Measurements from ENCODE around the gene ZDHHC14.
A peak's percentile ranks its signal among the peaks of the same experiment; 100 is the strongest.
"Not testable (repeated sequence)": the region's sequence is repeated elsewhere in the genome, so short reads cannot be mapped to it uniquely, and the experiment has no call there.

ZDHHC14 gene

DNA sequence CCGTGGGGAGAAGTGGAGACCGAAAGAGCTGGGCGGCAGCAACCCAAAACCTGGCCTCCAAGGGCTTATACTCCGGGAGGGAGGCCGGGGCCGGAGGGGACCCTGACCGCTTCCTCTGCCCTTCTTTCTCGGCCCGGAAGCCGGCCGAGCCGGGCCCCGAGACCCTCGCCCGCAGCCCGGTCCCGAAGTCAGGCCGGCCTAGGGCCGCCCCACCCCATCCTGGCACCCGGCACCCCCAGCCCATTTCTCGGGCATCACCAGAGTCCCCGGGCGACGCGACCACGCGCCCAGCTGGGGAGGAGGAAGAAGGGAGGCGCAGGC is 572 bp upstream of the ZDHHC14 start:
- DNase-seq (ENCODE audit: low spot score), result no peak

- DNase-seq (ENCODE audit: low spot score), result peak; percentile 53
Observed at GRCh38 chr6:157381631-157382621, 936 bp downstream of the ZDHHC14 start.

GRCh38 chr6:157382821-157383220 is 1.8 kb downstream of the ZDHHC14 start:
- no peak for DNase-seq (ENCODE audit: low spot score)

- no peak for DNase-seq (ENCODE audit: low spot score)
Observed at GRCh38 chr6:157383471-157383870, 2.5 kb downstream of the ZDHHC14 start.

- DNase-seq (ENCODE audit: low spot score), result not testable (repeated sequence)
Observed at GRCh38 chr6:157384962-157385361, 4.0 kb downstream of the ZDHHC14 start.

- DNase-seq (ENCODE audit: low spot score), result no peak
Observed at GRCh38 chr6:157385482-157385881, 4.5 kb downstream of the ZDHHC14 start.

GRCh38 chr6:157386023-157386422 is 5.0 kb downstream of the ZDHHC14 start:
- no peak for DNase-seq (ENCODE audit: low spot score)

DNA sequence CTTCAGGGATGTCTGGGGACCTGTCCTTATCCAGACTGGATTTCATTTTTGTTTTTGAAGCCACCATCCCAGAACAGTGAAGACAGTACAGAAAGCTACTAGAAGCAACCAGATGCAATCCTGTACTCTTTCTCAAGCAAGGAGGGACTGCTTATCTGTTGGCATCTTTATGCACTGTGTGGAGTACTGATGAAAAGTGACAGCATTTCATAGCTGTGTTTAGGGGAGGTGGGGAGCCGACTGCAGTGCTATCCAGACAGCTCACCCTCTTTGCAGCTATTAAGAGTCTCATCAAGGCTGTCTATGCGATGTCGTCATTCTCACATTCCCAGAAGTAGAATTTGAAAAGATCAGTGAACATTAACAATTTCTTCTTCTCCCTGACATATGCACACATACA is 5.5 kb downstream of the ZDHHC14 start:
- DNase-seq (ENCODE audit: low spot score), result no peak

DNA sequence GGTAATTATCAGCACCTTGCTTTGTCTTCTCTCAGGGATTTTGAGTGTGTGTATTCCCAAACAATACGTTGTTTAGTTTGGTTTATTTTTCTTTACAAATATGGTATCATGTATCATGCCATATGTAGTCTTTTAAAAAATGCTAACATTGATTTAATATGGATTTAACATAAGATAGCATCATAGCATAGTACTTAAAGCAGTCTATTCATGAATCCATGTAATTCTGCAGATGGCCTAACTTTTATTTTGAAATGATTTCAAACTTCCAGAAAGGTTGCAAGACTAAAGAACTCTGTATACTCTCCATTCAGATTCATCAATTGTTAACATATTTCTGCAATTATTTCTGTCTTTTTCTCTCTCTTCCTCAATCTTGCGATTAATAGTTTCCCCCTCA is 7.9 kb downstream of the ZDHHC14 start:
- no peak for DNase-seq (ENCODE audit: low spot score)

- no peak for DNase-seq (ENCODE audit: low spot score)
Observed at GRCh38 chr6:157390273-157391060, 9.5 kb downstream of the ZDHHC14 start.

DNA sequence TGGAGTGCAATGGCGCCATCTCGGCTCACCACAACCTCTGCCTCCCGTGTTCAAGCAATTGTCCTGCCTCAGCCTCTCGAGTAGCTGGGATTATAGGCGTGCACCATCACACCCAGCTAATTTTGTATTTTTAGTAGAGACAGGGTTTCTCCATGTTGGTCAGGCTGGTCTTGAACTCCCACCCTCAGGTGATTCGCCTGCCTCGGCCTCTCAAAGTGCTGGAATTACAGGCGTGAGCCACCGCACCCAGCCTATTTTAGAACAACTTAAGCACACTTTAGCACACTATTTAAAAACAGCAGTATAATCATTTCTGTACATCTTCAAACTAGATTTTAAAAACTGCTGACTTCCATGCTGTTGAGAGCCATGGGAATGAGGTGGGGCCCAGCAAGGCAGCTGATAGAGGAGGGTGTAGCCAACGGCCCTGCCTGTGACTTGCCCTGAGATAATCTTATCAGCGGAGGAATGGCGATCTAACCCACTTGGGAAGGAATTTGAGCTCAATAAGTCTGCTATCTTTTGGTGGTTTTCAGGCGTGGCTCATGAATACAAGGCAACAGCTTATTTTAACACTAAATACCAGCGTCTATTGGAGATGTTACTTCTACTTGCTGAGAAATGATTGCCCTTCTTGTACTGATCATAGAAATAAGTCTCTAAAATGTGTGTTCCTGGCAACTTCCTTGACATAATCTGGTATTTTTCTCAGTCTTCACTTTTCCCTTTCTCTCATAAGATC is 12.1 kb downstream of the ZDHHC14 start:
- DNase-seq (ENCODE audit: low spot score), result no peak

DNA sequence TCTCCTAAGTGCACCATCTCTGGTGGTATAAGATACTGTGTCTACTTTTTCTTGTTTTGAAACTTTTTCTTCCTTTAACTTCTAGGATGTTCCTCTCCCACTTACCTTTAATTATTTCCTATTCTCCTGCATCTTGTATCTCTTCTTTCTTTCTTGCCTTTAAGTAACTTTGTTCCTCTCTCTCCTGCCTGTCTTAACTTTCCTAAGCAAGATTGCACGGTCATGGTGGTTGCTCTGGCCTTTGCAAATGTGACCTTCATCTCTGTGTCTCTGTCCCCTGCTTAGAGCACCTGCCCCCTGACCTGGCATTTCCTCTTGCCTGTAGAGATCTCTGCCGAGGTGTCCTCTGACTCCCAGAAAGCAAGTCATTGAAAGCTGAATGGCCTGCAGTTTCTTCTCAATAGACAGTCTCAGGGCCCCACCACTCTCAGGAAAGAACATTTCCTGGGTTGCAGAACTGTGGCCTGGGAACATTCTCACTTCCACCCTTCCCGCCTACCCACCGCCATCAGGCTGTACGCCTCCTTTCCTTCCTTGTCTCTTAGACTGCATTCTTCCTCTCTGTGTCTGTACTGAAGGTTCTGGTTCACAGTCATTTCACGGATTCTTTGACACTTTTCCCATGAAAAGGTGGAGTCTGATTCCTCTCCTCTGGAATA is 12.8 kb downstream of the ZDHHC14 start:
- DNase-seq (ENCODE audit: low spot score), result no peak

DNA sequence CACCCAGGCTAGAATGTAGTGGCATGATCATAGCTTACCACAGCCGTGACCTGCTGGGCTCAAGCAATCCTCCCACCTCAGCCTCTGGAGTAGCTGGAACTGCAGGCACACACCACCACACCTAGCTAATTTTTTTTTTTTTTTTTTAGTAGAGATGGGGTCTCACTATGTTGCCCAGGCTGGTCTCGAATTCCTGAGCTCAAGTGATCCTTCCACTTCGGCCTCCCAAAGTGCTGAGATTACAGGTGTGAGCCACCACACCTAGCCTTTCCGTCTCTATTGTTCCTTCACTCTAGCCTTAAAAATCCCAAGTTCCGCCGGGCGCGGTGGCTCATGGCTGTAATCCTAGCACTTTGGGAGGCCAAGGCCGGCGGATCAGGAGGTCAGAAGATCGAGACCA is 14.2 kb downstream of the ZDHHC14 start:
- DNase-seq (ENCODE audit: low spot score), result not testable (repeated sequence)

GRCh38 chr6:157396026-157396425 is 15.0 kb downstream of the ZDHHC14 start:
- DNase-seq (ENCODE audit: low spot score), result peak; percentile 22

- DNase-seq (ENCODE audit: low spot score), result no peak
Observed at GRCh38 chr6:157397660-157398059, 16.7 kb downstream of the ZDHHC14 start.

DNA sequence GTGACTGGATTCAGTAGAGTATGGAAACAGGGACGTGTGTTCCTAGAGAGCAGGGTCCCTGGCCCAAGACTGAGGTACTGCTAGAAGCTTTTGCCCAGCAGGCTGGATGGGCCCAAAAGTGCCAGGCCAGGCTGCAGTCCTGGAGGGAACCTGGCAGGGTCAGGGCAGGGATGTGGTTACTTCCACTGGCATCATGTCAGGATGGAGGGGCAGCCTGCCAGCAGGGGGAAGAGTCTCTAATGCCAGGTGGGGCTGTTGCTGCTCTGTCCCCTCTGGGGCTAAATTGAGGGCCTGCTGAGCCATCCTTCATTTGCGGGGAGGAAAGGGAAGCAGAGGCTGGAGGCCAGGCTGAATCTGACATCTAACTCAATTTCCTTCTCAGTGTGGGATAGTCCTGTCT is 17.2 kb downstream of the ZDHHC14 start:
- no peak for DNase-seq (ENCODE audit: low spot score)

DNA sequence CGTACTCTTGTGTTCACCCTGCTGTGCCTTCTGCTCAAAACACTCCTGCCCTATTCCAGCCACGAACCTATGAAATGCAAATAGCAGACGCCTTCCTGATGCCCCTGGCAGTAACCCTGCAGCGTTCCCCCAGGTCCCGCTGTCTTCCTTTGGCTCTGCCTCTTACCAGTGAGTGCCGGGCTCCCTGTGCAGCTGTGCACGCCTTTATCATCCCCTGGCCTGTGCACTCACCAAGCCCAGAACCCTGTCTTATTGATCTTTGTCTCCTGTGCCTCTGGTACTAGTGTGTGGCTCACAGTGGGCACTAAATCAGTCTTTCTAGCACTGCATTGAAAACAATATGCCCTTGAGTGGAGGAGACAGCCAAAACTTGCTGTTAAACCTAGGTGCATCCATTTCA is 19.7 kb downstream of the ZDHHC14 start:
- DNase-seq (ENCODE audit: low spot score), result no peak

- DNase-seq (ENCODE audit: low spot score), result no peak
Observed at GRCh38 chr6:157401734-157402338, 20.8 kb downstream of the ZDHHC14 start.

- DNase-seq (ENCODE audit: low spot score), result no peak
Observed at GRCh38 chr6:157402996-157403685, 22.2 kb downstream of the ZDHHC14 start.

GRCh38 chr6:157403686-157404051 is 22.7 kb downstream of the ZDHHC14 start:
- DNase-seq (ENCODE audit: low spot score), result no peak

DNA sequence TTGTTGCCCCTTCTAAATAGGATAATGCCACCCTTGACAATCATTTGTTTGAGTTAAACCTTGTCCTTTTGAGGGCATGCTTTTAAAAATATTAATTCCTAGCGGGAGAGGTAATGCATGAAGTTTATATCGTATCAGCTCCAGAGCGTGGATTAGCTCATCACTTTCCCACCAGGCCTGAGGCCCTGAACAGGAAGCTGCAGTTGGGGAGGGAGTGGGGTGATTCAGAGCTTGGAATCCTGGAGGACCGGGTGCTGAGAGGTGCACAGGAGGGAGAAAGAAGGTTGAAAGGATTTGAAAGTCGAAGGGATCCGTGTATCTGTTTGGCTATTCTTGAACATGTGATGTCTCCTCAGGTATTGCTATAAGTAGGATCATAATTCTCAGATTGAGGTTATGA is 25.0 kb downstream of the ZDHHC14 start:
- no peak for DNase-seq (ENCODE audit: low spot score)

Data from HuH-7.5 (cell line).